Epidermal melanocyte (primary cell): ENCODE results near the gene ALG10.
A peak's percentile ranks its signal among the peaks of the same experiment; 100 is the strongest.
"Not testable (repeated sequence)": the region's sequence is repeated elsewhere in the genome, so short reads cannot be mapped to it uniquely, and the experiment has no call there.

Experiments
- DNase-seq: peaks from one replicate; pipeline ENCODE4 v3.0.0; 2011; ENCODE audit warnings: low spot score; ENCODE audit not compliant: insufficient read length

Gene ALG10

DNA sequence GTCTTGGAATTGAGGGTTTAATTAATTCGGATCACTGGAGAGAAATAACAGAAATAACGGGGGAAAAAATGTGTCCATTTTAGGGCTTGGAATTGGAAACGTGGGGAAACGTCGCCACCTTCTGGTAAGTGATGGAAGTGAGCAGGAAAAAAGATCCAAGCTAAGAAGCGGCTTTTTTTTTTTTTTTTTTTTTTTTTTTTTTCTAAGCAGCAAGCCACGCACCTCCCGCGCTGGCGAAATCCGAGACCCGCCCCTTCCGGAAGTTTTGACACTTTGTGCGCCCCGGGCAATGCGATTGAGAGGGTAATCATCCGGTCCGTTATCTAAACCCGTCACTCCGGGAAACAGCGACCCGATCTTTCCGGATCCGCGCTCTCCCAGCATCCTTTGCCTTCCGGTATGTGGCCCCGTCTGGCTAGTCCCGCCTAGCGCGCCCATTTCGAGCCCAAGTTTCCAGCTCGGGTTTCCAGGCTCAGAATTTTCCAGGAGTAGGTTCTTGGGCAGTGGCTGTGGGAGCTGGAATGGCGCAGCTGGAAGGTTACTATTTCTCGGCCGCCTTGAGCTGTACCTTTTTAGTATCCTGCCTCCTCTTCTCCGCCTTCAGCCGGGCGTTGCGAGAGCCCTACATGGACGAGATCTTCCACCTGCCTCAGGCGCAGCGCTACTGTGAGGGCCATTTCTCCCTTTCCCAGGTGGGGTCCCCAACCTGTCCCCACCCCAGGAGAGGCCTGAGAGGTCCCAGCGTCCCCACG, at the start of gene ALG10:
Gene ALG10, plus strand, starts transcription at position 418 of the 752 bp plus-strand sequence. Its CDS starts 104 bp downstream, at position 522.
- peak; percentile 23 for DNase-seq

DNA sequence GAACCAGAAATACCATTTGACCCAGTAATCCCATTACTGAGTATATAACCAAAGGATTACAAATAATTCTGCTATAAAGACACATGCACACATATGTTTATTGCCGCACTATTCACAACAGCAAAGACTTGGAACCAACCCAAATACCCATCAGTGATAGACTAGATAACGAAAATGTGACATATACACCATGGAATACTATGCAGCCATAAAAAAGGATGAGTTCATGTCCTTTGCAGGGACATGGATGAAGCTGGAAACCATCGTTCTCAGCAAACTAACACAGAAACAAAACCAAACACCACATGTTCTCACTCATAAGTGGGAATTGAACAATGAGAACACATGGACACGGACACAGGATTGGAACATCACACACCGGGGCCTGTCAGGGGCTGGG, 49.4 kb upstream of the ALG10 start:
- not testable (repeated sequence) for DNase-seq

GRCh38 chr12:33977887-33978286, 44.4 kb upstream of the ALG10 start:
- no peak for DNase-seq

- no peak for DNase-seq
Observed at GRCh38 chr12:33988197-33988805, 34.0 kb upstream of the ALG10 start.

- DNase-seq = no peak
Observed at GRCh38 chr12:33988913-33989312, 33.4 kb upstream of the ALG10 start.

- no peak for DNase-seq
Observed at GRCh38 chr12:33994857-33995808, 27.2 kb upstream of the ALG10 start.

GRCh38 chr12:34008835-34009234, 13.5 kb upstream of the ALG10 start:
- DNase-seq = not testable (repeated sequence)

DNA sequence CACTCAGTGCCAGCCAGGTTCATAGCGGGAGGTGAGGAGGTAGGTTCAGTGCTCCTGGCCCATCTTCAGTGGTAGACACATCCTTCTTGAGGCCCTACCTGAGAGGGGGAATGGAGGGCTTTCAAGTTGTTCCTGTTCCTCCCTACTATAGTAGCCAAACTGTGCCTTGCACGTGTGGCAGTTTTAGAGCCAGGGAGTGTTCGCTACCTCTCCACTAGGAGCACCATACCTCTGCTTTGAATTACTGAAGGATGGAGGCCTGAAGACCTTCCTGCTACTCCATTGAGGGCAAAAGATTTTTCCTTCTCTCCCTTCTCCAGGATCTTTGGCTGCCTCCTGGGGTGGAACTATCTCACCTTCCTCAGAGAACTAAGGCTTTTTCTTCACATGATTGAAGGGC, 5.9 kb upstream of the ALG10 start:
- DNase-seq = no peak

- DNase-seq = no peak
Observed at GRCh38 chr12:34021071-34021470, 1.2 kb upstream of the ALG10 start.

- DNase-seq = not testable (repeated sequence)
Observed at GRCh38 chr12:34027661-34028060, 5.4 kb downstream of the ALG10 start.

DNA sequence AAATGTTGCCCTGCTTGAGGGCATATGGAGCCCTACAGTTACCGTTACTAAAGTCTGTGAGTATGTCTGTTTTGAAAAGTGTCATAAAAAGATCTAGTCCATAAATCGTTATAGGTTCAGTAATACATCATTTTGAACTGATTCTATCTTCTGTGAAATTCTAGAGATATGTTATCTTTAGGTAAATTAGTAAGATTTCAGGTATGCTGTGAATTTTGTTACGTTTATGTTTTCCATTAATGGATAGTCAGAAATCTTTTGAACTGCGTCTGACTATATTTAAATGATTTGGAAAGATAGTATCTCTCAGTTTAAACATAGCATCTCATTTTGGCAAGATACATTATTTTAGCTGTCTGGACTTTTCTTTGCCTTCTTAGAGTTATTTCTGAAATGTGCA, 8.3 kb downstream of the ALG10 start:
- no peak for DNase-seq

DNA sequence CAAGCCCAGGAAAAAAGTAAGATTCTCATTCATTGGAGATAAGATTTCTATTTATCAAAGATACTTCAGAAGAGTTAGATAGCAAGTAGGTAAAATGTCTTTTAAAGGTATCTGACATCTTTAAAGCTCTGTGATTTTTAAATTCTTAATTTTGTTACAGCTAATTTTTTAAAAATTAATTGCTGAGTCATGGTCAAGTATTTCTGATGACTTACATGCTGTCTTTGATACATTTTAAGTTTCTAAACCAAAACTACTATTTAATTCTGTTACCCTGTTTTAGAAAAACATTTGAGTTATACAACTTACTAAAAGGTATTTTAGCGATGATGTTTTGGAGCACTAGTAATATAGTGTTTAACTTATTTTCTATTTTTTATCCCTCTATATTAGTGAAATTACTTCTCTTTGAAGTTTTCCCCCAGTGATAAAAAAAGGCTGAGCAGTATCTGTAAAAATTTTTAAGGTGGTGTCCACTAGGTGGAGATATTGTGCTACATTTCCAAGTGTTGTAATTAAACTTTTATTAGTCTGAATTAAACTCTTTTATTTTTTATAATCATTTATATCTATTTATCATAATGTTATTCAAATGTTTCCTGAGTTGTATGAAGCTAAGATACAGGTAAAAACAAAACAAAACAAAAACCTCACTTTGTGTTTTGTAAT, 11.5 kb downstream of the ALG10 start:
- no peak for DNase-seq

DNA sequence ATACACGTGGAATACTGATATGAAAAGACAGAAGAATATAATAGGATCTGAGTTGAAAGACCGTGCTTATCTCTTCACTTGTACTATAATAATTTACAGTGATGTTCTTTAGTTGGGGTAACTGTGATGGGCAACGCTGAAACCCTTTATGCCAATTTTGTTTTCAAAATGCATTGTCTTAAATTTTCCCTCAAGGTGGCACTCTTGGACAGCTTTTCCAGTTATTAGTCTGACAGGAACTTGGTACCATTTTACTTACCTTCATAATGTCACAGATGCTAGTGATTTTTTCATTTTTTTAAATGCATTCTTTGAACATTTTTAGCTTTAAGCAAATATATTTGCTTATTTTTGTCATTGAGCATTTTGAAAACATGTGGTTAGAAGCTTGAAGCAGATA, 16.1 kb downstream of the ALG10 start:
- DNase-seq = not testable (repeated sequence)

DNA sequence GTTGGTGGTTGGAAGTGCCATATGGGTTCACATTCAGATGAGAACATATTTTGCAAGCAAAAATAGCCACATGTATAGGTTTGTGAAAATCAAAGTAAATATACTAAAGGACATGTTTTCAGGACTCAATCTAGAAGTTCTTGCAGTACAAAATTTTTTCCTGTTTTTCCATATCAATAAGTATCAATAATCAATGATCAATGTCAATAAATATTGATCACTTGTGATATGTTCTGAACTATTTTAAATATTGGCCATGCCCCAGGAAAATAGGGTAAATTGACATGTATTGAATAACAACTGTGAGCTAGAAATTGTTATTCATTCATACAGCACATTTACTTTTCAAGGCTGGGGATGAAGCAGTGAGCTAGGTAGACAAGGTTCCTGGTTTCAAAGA, 24.3 kb downstream of the ALG10 start:
- DNase-seq = no peak

DNA sequence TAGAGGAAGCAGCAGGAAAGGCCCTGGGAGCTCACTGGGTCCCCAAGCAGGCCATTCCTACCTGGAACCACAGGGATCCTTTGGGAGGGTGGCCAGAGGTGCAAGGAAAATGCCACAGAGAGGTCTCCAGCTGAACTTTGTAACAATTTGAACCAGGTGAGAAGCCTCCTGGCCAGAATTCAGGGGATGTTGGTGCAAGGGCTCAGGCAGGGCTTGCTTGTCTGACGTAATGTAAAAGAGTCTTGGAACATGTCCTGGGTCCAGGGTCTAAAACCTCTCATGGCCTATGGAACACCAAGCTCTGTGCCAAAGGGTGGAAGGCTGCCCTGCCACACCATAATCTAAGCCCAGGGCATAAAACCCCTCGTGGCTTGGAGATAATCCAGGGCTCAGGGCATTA, 25.6 kb downstream of the ALG10 start:
- DNase-seq = not testable (repeated sequence)

- DNase-seq = no peak
Observed at GRCh38 chr12:34048714-34049113, 26.4 kb downstream of the ALG10 start.

DNA sequence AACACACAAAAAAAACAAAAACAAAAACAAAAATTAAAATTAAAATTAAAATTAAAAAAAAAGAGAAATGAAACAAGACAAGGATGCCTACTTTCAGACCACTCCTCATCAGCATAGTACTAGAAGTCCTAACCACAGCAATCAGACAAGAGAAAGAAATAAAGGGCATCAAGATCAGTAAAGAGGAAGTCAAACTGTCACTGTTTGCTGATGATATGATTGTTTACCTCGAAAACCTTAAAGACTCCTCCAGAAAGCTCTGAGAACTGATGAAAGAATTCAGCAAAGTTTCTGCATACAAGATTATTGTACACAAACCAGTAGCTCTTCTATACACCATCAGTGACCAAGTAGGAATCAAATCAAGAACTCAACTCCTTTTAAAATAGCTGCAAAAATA, 29.2 kb downstream of the ALG10 start:
- DNase-seq = no peak

DNA sequence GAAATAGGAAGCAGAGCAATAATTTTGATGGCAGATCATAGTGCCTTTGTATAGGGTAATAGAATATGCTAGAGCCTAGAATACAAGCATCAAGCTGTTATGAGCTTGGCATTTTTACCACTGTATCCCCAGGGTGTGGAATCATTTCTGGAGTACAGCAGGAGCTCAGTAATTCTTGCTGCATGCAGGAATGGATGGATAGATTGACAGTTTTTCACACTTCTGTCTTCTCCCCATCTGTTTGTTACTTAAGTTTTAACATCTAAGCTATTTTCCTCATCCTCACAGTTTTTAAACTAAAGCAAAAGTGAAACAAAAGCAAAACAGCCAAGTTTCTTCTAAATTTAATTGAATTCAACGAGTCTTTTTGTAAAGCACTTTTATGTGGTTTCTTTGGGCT, 32.6 kb downstream of the ALG10 start:
- DNase-seq = no peak
